Astrocyte of the spinal cord (primary cell): Measurements from ENCODE around the gene AJUBA.

Experiments
- DNase-seq: peaks from one replicate; pipeline ENCODE4 v3.0.0; 2011; ENCODE audit warnings: low read depth, low spot score
- H3K4me3 ChIP-seq: 2 replicates; pipeline ENCODE4 v1.5.1; 2011; ENCODE audit warnings: low read depth, mild to moderate bottlenecking, low read length, moderate library complexity
- CTCF ChIP-seq: IDR thresholded peaks from 2 replicates; pipeline ENCODE4 v1.5.1; 2012; ENCODE audit warnings: low read depth, mild to moderate bottlenecking, low read length, inconsistent platforms
- in situ Hi-C: cut with HindIII; loops from 2 replicates; pipeline ENCODE4 v1.10.0; 2017; ENCODE audit warnings: low sequenced_read_pairs

Gene AJUBA

DNA sequence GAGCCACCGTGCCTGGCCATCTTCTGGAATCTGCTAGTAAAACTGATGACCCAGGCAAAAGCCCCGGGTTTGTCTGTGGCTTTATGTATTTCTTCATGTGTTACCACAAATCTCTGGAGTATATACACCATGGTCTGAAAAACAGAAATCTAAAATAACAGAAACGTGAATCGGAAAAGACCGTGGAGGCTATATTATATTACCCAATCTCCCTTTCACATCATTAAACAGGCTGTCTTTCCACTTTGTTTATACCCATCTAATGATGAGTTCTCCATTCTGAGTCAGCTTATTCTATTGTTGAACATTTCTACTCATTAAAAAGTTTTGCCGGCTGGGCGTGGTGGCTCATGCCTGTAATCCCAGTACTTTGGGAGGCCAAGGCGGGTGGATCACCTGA lies 9.5 kb upstream of the AJUBA start:
- DNase-seq: no peak
- no peak overlapping the region for H3K4me3 ChIP-seq
- in situ Hi-C loops: no loop called here
- TF ChIP-seq CTCF: no peak

DNA sequence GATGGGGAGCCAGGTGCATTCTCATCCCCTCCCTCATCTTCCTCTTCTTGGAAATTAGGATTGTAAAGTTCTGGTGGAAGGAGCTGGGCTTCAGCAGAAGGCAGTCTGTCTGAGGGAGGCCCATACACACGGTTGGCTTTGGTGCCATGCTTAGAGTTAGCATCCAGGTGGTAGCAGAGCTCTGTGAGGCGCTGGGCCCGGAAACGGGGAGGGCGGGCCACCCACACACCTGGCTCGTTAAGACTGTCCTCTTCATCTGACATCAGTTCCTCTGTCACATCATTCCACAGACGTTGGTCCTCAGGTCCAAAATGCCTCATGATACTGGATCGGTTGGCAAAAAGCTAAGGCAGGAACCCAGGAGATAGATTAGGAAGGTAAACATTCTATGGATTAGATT lies 4.9 kb upstream of the AJUBA start:
- TF ChIP-seq CTCF: no peak
- no peak for DNase-seq
- H3K4me3 ChIP-seq: no peak overlapping the region
- in situ Hi-C loops: no loop called here

GRCh38 chr14:22986508-22987054 lies 4.2 kb upstream of the AJUBA start:
- in situ Hi-C loops: no loop called here
- peak; percentile 83 for TF ChIP-seq CTCF
- H3K4me3 ChIP-seq: no peak overlapping the region
- peak; percentile 85 for DNase-seq

- in situ Hi-C loops: no loop called here
- H3K4me3 ChIP-seq: no peak overlapping the region
- no peak for TF ChIP-seq CTCF
- no peak for DNase-seq
Observed at GRCh38 chr14:22985894-22986507, 3.6 kb upstream of the AJUBA start.

GRCh38 chr14:22984959-22985658 lies 2.8 kb upstream of the AJUBA start:
- no peak overlapping the region for H3K4me3 ChIP-seq
- DNase-seq: no peak
- no peak for TF ChIP-seq CTCF
- in situ Hi-C loops: no loop called here

GRCh38 chr14:22981876-22982476 lies 375 bp downstream of the AJUBA start:
- in situ Hi-C loops: no loop called here
- peak overlapping the region; percentile 88 for H3K4me3 ChIP-seq
- no peak for TF ChIP-seq CTCF
- no peak for DNase-seq
